Kidney epithelial cell (primary cell): ENCODE results near the gene ARHGAP28. TPM values are rescaled to one million over a fixed set of nuclear protein-coding genes. Genes with fewer than 3 reads are reported as not detected.

Experiments
- DNase-seq: peaks from one replicate; pipeline ENCODE4 v3.0.0-alpha.2; 2010; ENCODE audit warnings: low read depth
- H3K27me3 ChIP-seq: 2 replicates; pipeline ENCODE4 v1.6.0; 2011; ENCODE audit warnings: low read length; ENCODE audit not compliant: control insufficient read depth, insufficient read depth
- H3K36me3 ChIP-seq: 2 replicates; pipeline ENCODE4 v1.5.1; 2011; ENCODE audit warnings: low read length; ENCODE audit not compliant: control insufficient read depth, insufficient read depth
- H3K4me3 ChIP-seq: 2 replicates; pipeline ENCODE4 v1.5.1; 2011; ENCODE audit warnings: low read depth, mild to moderate bottlenecking, control low read depth, low read length
- CTCF ChIP-seq: IDR thresholded peaks from 2 replicates; pipeline ENCODE4 v1.5.1; 2011; ENCODE audit warnings: mild to moderate bottlenecking, moderate library complexity, low read length, control low read depth, inconsistent platforms; ENCODE audit not compliant: insufficient read depth, poor library complexity, severe bottlenecking
- total RNA-seq: library from RNA; depleted of rRNA; stranded (reverse); fragments of >200 nt; gene quantifications from 2 replicates; pipeline ENCODE4 v1.2.3, GENCODE V29; 2015

The ARHGAP28 gene
- total RNA-seq, 1 donor from 2014 or later: 4.6 TPM

- Histone ChIP-seq H3K4me3 (no peak overlapping the region), H3K27me3 (no peaks in the 10 kb centered on the region), H3K36me3 (no peaks in the 10 kb centered on the region)
- DNase-seq: no peak
- no peak for TF ChIP-seq CTCF
These were observed 9.4 kb upstream of the ARHGAP28 start for GRCh38 chr18:6719910-6720683.

- no peaks in the 10 kb centered on the region for H3K27me3 ChIP-seq
- DNase-seq: no peak
- no peaks in the 10 kb centered on the region for H3K36me3 ChIP-seq
- H3K4me3 ChIP-seq: no peak overlapping the region
- no peak for TF ChIP-seq CTCF
These were observed 7.8 kb upstream of the ARHGAP28 start for GRCh38 chr18:6721755-6722154.

- no peak overlapping the region for H3K4me3 ChIP-seq
- no peaks in the 10 kb centered on the region for H3K27me3 ChIP-seq
- H3K36me3 ChIP-seq: no peaks in the 10 kb centered on the region
- no peak for TF ChIP-seq CTCF
- DNase-seq: no peak
These were observed 6.8 kb upstream of the ARHGAP28 start for GRCh38 chr18:6722690-6723089.

GRCh38 chr18:6724331-6724730 is 5.2 kb upstream of the ARHGAP28 start:
- H3K36me3 ChIP-seq: no peaks in the 10 kb centered on the region
- DNase-seq: no peak
- H3K4me3 ChIP-seq: no peak overlapping the region

GRCh38 chr18:6728331-6728730 is 1.2 kb upstream of the ARHGAP28 start:
- Histone ChIP-seq H3K4me3 (no peak overlapping the region), H3K27me3 (no peaks in the 10 kb centered on the region), H3K36me3 (no peaks in the 10 kb centered on the region)
- TF ChIP-seq CTCF: no peak
- DNase-seq: no peak

More at GRCh38 chr18:6724331-6724730, 5.2 kb upstream of the ARHGAP28 start:
- no peak for TF ChIP-seq CTCF
- H3K27me3 ChIP-seq: no peaks in the 10 kb centered on the region

- Histone ChIP-seq H3K36me3 (no peaks in the 10 kb centered on the region), H3K27me3 (no peaks in the 10 kb centered on the region), H3K4me3 (peak overlapping the region; percentile 60)
- no peak for TF ChIP-seq CTCF
- DNase-seq: no peak
These were observed 688 bp upstream of the ARHGAP28 start for GRCh38 chr18:6728809-6729246.
